Kasumi-1 (cell line): ENCODE results near the gene DENND4A.

Experiments used
- DNase-seq, 2 experiments: peaks; one replicate each; lab custom pipeline; 2025; lab: John Stamatoyannopoulos, UW

Gene DENND4A

DNA sequence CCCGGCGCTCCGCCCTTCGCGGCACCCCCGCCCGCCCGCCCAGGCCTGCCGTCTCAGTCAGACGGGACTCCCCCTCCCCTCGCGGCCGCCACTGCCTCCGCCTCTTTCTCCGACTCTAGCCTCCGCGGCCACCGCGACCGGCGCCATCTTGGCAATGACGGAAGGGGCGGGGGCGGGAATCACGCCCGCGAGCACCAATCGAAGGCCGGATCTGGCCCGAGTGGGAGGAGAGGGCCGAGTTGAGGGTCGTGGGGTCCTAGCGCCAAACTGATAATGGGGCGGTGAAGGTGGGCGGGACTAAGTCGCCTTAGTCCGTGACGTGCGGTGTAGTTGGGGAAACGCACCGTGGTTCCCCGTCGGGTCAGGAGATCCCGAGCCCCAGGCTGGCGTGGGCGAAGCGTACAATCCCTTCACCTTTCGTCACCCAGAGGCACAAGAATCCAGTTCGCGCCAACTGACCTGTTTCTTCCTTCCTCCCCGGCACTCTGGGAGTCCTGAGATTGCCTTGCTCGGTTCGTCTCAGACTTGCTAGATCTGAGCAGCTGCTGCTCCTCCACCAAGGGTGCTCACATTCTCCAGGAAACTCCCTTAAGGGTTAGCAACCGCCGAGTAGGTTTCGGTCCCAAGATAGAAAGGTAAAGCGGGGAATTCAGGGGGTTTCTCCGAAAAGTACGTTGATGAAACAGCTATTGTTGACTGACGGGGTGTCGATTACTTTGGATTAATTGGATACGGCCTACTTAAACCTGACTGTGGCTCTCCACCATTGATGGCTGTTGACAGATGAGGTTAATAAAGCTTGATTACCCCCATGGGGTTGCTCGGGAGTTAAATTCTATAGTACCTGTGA lies at the start of gene DENND4A:
DENND4A (minus strand) TSS at position 156 of the 850 bp plus-strand sequence. CDS start 35,843 bp downstream, outside the sequence.
- peak; percentile 98 for DNase-seq

DNA sequence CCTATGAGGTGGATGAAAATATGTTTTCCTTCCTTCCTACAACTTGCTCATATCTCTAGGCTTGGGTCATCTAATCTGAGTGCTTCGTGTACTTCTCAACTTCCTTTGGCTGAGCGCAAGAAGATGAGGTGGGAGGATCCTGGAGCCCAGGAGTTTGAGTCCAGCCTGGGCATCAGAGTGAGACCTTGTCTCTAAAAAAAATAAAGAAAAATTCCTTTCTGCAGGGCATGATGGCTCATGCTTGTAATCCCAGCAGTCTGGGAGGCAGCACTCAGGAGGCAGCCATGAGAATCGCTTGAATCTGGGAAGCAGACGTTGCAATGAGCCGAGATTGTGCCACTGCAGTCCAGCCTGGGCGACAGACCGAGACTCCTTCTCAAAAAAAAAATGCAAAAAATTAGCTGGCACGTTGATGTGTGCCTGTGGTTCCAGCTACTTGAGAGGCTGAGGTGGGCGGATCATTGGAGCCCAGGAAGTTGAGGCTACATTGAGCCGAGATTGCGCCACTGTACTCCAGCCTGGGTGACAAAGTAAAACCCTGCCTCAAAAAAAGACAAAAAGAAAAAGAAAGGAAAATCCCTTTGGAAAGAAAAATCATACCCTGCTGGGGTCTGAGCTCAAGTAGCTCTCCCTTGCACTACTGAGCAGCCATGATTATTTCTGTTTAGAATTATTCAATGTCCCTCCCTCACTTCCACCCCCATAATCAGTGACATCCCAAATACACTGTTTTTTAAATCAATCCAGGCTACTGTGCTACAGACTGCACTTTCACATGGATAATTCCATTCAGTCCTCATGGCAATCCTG lies 49.2 kb upstream of the DENND4A start:
- DNase-seq: peak; percentile 23 to 24

DNA sequence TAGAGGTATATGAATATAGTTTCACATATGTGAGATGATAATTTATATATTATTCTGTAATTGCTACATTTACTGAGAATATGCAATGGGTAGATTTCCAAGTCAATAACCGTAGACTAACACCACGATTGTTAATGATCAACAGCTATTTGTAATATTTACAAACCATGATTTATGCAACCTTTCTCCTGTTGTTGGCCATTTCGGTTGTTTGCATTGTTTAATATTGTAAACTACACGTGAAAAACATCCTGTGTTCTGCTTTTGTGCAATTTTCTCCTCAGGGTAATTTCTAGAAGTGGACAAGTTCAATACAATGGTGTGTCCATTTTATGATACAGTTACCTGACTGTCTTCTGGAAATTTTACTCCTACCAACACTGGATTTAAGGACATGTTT lies 47.9 kb upstream of the DENND4A start:
- no peak for DNase-seq

DNA sequence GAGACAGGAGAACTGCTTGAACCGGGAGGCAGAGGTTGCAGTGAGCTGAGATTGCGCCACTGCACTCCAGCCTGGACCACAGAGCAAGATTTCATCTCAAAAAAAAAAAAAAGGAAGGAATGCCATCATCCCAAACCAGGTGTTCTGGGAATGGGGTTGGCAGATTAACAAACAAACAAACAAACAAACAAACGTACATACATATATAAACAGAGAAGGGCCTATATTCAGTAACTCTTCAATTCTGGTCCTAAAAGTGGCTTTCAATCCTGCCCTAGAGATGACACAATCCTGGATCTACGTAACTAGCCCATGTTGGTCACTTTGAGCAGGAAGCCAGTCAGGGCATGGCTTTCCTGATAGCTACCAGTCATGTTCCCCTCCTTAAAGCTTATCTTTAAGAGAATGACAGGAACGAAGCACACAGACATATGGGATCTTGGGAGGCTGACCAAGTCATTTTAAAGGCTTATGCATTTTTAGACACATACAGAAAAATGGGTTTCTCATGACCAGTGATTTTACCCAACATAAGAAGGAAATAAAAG lies 47.3 kb upstream of the DENND4A start:
- no peak for DNase-seq

DNA sequence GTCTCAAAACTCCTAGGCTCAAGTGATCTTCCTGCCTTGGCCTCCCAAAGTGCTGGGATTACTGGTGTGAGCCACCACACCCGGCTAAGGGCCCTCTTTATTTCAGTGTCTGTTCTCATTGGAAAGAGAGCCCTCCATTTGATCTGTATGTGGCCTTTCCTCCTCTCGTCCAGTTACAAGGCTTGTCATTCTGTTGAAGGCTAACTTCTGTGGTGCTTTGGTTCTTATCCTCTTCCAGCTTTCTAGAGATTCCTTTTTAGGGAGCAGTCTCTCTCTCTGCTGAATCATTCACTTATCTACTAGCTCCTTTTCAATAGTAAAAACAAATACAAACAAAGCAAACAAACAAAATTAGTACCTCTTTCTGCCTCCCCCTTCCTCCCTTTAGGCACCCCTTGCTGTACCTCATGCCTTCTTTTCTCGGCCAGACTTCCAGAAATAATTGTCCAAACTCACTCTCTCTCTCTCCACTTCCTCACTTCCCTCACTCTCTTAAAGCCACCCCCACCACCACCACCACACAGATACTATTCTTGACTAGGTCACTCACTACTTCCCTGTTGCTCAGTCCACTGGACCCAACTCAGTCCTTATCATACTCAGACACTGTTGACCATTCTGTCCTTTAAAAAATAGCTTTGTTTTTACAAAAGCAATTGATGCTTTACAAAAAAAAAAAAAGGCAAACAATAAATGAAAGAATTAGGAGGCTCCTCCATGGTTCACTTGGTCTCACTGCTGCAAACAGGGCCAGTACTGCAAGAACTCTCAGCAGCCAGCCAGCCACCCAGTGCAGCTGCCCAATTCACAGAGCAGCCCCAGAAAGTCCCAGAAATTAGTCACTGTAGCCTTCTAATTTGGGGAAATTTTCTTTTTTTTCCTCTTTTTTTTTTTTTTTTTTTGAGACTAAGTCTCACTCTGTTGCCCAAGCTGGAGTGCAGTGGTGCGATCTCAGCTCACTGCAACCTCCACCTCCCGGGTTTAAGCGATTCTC lies 45.5 kb upstream of the DENND4A start:
- DNase-seq: peak; percentile 22

DNA sequence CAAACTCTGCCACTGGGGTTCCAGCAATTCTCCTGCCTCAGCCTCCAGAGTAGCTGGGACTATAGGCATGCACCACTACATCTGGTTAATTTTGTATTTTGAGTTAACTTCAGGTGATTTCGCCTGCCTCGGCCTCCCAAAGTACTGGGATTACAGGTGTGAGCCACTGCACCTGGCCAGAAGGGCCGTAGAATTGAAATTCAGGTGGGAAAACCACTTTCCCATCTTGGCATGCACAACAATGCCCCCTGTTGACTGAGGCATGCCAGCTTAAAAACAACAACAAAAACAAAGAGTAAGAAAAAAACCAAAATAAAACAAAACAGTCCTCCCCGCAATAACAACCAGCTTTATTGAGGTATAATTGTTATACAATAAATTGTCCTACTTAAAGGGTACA lies 44.6 kb upstream of the DENND4A start:
- DNase-seq: no peak

DNA sequence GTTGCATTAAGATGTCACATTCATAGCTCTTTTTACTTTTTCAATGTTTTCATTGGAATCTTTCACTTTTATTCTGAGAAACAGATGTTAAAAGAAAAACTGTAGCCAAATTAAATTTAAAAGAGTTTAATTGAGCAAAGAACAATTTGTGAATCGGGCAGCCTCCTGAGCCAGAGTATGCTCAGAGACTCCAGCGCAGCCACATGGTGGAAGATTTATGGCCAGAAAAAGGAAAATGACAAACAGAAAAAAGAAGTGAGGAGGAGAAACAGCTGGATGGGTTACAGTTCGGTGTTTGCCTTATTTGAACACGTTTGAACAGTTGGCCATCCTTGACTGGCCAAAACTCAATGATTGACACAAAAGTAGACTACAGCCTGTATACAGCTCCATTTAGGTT lies 43.4 kb upstream of the DENND4A start:
- DNase-seq: no peak

DNA sequence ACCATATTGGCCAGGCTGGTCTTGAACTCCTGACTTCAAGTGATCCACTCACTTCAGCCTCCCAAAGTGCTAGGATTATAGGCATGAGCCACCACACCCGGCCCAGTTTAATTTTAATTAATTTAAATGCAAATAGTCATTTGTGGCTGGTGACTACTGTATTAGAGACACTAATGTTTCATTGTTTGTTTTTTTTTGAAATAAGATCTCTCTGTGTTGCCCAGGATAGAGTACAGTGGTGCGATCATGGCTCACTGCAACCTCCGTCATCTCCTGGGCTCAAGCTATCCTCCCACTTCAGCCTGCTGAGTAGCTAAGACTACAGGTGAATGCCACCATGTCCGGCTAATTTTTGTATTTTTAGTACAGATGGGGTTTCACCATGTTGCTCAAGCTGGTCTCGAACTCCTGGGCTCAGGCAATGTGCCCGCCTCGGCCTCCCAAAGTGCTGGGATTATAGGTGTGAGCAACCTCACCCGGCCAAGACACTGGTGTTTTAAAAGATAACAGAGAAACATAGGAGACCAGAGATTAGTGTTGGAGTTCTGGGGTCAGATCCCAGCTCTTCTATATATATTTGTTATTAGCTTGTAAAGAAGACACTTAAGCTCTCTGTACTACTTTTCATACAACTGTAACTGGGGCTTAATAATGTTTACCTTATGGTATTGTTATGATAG lies 42.6 kb upstream of the DENND4A start:
- DNase-seq: no peak

DNA sequence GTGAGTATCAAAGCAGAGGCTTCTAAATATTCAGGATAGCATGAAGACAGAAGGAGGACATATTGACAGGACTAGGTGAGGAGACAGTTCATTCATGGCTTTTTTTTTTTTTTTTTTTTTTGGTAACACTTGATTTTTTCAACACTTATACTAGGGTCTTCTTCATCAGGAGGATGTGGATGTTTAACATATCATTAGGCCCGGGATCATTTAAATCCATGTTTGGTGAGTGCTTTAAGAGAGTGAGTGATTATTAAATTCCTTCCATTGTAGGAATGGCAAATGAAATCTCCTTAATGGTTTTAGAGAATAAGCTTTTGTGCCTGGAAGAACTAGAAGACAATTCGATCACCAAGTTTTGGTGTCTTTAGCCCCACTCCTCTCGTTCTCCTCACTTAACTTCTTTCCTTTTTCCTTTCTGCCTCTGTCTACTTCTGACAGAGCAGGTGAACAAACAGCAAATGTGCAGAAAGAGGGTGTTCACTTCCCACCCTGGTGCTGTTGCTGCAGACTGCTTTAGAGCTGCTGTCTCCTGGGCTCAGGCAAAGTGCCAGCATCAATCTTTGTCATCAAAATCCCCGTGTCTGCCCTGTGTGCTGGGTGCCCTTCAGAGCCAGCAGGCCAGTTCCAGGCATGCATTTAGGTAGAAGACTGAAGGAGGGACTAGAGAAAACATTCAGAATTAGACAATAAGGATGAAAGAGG lies 41.6 kb upstream of the DENND4A start:
- DNase-seq: peak in 1 of 2 experiments; percentile 25

DNA sequence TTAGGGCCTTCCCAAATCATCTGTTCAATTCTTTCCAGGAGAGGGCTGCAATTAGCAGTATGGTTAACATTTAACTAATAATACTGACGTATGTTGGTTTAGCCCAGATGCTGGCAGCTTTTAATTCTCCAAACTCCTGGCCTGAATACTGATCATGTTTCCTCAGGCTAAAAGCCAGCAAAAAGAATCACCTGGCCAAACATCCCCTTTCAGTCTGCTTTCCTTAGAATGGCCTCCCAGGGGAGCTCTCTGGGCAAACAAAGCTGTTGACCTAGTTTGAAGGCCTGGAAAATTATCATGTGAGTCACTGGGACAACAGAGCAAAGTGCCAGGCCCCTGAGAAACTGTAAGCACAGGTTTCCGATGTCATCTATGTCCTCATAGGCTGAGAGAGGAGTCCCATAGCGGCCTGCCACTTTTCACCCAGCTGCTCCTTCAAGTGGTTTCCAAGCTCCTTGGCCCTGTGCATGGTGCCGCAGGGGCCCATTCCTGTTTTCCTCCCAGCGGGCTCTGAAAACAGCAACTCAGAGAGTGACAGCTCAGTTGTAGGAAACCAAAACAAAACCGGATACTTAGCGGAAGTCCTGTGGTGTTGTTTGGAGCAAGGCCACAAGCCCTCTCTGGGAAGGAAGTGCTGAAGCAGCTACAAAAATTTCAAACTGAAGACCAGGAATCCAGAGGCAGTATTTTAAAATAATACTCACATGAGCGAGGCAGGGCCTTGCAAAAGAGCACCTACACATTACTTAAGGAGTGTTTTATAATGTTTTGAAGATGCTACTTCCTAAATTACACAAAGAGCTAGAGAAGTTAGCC lies 40.7 kb upstream of the DENND4A start:
- DNase-seq: peak; percentile 96

DNA sequence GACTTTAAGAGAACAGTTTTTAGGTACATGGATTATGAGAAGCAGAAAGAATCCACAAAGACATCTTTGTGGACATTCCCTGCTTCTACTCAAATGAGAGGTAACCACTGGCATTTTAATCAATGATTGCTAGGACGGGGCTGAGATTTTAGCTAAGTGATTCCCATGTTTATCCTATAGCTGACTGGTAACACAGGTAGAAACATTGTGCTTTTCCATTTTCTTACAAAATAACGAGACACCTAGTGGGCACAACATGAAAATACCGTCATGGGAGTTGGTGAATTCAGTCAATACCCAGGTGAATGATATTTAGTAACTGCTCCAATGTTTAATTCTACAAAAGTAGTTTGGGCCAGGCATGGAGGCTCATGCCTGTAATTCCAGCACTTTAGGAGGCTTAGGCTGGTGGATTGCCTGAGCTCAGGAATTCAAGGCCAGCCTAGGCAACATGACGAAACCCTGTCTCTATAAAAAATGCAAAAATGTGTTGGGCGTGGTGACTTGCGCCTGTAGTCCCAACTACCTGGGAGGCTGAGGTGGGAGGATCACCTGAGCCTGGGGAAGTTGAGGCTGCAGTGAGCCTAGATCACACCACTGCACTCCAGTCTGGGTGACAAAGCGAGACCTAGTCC lies 37.2 kb upstream of the DENND4A start:
- DNase-seq: peak; percentile 44 to 52

DNA sequence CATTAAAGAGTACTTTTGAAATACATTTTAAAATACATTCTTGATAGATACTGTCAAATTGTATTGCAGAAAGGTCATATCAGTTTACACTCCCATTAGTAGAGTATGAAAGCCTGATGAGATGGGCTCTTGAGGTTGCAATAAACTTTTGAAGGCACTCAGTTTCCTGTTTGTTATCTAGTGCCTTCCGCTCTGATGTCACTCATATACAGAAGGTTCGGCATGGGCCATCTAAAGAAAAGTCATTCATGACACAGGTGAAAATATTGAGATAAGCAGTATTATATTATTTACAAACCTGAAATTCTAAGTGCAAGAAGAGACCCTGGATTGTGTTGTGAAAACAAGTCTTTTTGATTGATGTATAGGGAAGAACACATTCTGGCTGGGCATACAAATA lies 36.5 kb upstream of the DENND4A start:
- no peak for DNase-seq

DNA sequence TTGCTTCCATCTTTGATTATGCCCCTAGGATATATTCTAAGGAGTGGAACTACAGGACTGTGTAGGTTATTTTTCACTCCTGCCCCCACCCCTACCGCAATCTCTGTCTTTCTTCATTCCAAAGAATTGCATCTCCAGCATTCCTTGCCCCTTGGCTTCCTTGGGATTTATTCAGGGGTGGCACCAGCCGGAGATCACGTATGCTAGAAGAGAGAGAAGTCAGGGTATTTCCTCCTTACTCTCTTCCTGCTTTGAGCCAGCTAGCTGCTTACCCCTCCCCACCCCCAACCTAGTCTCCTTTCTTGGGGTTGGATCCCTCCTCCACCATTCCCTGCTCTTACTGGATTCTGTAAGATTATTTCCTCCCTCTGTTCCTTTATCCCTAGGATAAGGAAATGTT lies 35.0 kb upstream of the DENND4A start:
- DNase-seq: peak; percentile 23 to 28

DNA sequence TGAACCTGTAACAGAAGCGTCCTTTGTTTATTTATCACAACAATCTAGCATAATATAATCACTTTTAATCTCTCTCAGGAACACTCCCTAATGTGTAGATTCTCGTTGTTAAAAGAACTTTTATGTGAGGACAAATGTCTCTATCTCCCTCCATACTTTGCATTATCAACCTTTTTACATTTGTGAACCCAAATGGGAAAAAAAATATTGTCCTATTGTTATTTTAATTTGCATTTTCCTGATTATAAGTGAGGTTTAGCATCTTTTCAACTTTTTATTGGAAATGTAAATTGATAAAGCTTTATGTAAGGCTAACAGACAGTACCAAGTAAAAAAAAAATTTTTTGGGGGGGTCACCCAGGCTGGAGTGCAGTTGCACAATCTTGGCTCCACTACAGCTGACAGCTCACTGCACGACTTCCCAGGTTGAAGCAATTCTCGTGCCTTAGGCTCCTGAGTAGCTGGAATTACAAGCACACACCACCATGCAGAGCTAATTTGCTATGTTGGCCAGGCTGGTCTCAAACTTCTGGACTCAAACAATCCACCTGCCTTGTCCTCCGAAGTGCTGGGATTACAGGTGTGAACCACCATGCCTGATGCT lies 33.0 kb upstream of the DENND4A start:
- DNase-seq: peak; percentile 16 to 30

DNA sequence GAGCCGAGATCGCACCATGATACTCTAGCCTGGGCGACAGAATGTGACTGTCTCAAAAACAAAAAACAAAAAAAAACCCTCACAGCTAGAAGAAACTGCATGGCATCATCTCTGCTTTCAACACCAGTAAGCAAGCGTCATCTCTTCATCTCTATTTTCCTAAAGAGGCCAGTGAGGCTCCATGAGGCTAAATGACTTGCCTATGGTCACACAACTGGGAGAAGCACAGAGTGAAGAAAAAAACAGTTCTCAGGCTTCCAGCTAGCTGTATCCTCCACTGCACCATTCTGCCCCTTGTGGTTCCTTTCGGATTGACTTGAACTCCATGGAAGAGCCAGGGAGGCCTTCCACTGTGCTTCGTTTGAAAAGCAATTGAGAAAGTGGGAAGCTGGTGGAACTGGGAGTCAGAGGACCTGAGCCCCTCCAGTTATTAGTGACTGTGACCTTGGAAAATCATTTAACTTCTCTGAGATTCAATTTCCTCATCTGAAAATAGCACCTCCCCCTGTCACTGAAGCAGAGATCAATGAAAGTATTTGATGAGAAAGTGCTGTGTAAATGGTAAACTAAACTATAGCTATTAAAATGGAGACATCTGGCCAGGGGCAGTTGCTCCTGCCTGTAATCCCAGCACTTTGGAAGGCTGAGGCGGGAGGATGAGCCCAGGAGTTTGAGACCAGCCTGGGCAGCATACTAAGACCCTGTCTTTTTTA lies 32.1 kb upstream of the DENND4A start:
- DNase-seq: peak; percentile 78 to 82

DNA sequence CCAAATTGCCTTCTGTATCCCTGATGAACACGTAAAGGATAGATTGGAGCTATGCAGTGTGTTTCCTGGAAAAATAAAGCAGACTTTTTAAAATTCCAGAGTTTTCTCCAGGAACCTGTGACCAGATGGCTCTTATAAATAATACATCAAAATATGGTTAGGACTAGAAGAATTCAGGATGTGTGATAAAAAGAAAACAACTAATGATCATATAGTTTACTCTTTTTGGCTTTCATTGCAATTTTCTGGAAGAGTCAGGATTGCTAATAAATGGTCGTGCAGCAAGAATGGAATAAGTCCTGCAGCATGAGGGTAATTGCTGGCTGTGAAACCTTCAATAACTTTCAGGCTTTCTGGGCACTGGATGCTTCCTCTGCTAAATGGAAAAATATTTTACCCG lies 30.2 kb upstream of the DENND4A start:
- no peak for DNase-seq

DNA sequence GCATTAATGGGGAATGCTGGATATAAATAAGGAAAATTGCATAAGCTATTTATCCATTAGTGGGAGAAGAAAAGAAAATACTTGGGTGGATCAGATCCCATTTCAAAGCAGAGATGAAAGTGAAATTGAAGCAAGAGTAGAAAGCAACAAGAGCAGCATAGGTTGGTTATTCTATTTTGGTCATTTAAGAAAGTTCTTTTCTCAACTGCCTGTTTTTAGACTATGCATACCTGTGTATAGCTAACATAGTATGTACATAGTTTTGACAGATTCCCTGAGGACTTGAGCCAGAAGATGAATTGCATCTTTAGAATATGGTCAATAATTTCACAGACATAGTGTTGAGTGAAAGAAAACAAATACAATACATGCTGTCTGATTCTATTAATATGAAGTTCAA lies 29.0 kb upstream of the DENND4A start:
- DNase-seq: no peak

DNA sequence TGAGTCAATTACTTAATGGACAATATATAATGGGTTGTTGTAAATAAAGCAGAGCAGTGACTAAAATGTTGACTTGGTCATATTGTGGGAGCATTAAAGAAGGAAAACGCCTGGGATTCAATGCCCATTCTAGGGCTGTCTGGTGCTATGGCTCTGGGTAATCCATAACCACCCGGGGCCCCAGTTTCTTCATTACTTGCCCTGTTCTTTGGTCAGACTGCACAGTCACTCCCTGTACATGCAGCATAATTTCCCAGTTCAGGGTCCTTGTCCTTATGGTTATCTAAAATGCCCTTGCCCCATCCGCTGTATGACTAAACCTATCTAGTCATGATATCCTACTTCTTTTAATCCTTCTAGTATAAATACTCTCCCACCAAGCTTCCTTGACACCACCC lies 27.5 kb upstream of the DENND4A start:
- DNase-seq: no peak
